Central memory CD8-positive, alpha-beta T cell (primary cell): ENCODE results near the gene RNLS.

Source experiments
- ATAC-seq: fragments of 150-1000 bp; cut with Tn5 transposase; replicated peaks from 2 replicates; pipeline ENCODE4 v1.10.0; 2022; ENCODE audit warnings: mild to moderate bottlenecking, moderate FRiP score, moderate number of reproducible peaks; ENCODE audit not compliant: poor library complexity, severe bottlenecking; ENCODE audit errors: extremely low read depth
- DNase-seq, 2 donors: peaks; one replicate each; pipeline ENCODE4 v3.0.0; 2021; ENCODE audit warnings: low spot score in 2 of 2
- H3K27ac Mint-ChIP-seq: one replicate; pipeline ENCODE4 v1.8.0; 2022; ENCODE audit warnings: low read depth, mild to moderate bottlenecking, moderate library complexity, mixed read lengths
- H3K27me3 Mint-ChIP-seq: one replicate; pipeline ENCODE4 v1.8.0; 2022; ENCODE audit warnings: mixed read lengths
- H3K36me3 Mint-ChIP-seq: one replicate; pipeline ENCODE4 v1.8.0; 2022; ENCODE audit warnings: mild to moderate bottlenecking, moderate library complexity, mixed read lengths; ENCODE audit not compliant: insufficient read depth
- H3K4me1 Mint-ChIP-seq: one replicate; pipeline ENCODE4 v1.8.0; 2022; ENCODE audit warnings: mixed read lengths
- H3K4me3 Mint-ChIP-seq: one replicate; pipeline ENCODE4 v1.8.0; 2022; ENCODE audit warnings: mild to moderate bottlenecking, moderate library complexity, mixed read lengths
- H3K9me3 Mint-ChIP-seq: one replicate; pipeline ENCODE4 v1.8.0; 2022; ENCODE audit warnings: mixed read lengths

The RNLS gene

GRCh38 chr10:88458209-88458608 lies 124.9 kb downstream of the RNLS start:
- Mint-ChIP-seq H3K4me1 (no peaks in the 10 kb centered on the region), H3K27ac (no peak overlapping the region), H3K36me3 (no peaks in the 10 kb centered on the region), H3K27me3 (no peaks in the 10 kb centered on the region), H3K4me3 (no peak overlapping the region), H3K9me3 (no peaks in the 10 kb centered on the region)
- no peak for ATAC-seq
- no peak for DNase-seq

DNA sequence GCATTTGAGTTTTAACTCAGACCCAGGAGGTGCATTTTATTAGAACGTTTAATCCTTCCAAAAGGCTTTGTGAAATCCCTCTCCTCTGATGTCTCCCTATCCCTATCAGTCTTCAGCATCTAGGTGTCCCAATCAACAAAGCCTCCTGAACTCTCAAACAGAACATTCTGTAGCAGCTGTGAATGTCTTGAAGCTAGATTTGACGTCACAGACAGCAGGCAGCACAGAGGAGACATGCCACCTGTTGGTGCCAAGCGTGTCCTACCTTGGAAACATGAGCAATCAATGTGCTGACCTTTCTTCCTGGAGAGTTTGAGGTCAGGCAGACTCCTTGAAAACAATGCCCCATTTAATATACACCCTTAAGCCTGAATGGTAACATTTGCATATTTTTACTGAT lies 125.5 kb downstream of the RNLS start:
- Mint-ChIP-seq H3K27me3 (no peaks in the 10 kb centered on the region), H3K27ac (no peak overlapping the region), H3K9me3 (no peaks in the 10 kb centered on the region), H3K36me3 (no peaks in the 10 kb centered on the region), H3K4me3 (no peak overlapping the region), H3K4me1 (no peaks in the 10 kb centered on the region)
- ATAC-seq (no peak), DNase-seq (no peak)

GRCh38 chr10:88456730-88457129 lies 126.4 kb downstream of the RNLS start:
- ATAC-seq (no peak), DNase-seq (no peak)
- Mint-ChIP-seq H3K27me3 (no peaks in the 10 kb centered on the region), H3K27ac (no peak overlapping the region), H3K4me1 (no peaks in the 10 kb centered on the region), H3K9me3 (no peaks in the 10 kb centered on the region), H3K36me3 (no peaks in the 10 kb centered on the region), H3K4me3 (no peak overlapping the region)

DNA sequence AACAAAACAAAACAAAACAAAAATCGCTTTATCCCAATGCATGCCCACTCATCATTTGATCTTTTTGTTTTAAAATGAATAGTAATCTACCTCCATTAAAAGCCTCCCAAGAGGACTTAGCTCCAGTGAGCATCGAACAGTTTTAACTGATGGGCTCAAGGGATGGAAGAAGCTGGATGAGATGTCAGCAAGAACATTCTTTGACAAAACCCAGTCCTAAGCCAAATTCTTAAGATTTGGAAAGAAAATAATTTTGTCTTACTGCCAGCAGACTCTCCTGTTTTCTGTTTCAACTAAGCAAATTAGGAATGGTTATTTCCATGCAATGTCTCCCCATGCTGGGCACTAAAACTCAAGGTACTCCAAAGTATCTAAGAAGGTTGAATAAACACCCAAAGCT lies 127.3 kb downstream of the RNLS start:
- Mint-ChIP-seq H3K36me3 (no peaks in the 10 kb centered on the region), H3K4me3 (no peak overlapping the region), H3K9me3 (no peaks in the 10 kb centered on the region), H3K27ac (no peak overlapping the region), H3K27me3 (no peaks in the 10 kb centered on the region), H3K4me1 (no peaks in the 10 kb centered on the region)
- no peak for DNase-seq
- no peak for ATAC-seq

GRCh38 chr10:88450201-88450600 lies 132.9 kb downstream of the RNLS start:
- Mint-ChIP-seq H3K27me3 (peaks cover 8% of the 10 kb centered on the region), H3K9me3 (no peaks in the 10 kb centered on the region)

GRCh38 chr10:88442716-88443115 lies 140.4 kb downstream of the RNLS start:
- Mint-ChIP-seq H3K27me3 (peaks cover 8% of the 10 kb centered on the region), H3K9me3 (no peaks in the 10 kb centered on the region), H3K27ac (no peak overlapping the region), H3K36me3 (peaks cover 2% of the 10 kb centered on the region), H3K4me3 (no peak overlapping the region), H3K4me1 (no peaks in the 10 kb centered on the region)
- no peak for DNase-seq
- no peak for ATAC-seq

More at GRCh38 chr10:88450201-88450600, 132.9 kb downstream of the RNLS start:
- no peak for DNase-seq
- H3K27ac Mint-ChIP-seq, result no peak overlapping the region
- no peaks in the 10 kb centered on the region for H3K36me3 Mint-ChIP-seq
- no peaks in the 10 kb centered on the region for H3K4me1 Mint-ChIP-seq
- H3K4me3 Mint-ChIP-seq, result no peak overlapping the region
- ATAC-seq, result no peak

- Mint-ChIP-seq H3K4me3 (no peak overlapping the region), H3K27me3 (no peaks in the 10 kb centered on the region), H3K4me1 (no peaks in the 10 kb centered on the region), H3K27ac (no peak overlapping the region), H3K9me3 (no peaks in the 10 kb centered on the region), H3K36me3 (peaks cover 2% of the 10 kb centered on the region)
- DNase-seq (no peak), ATAC-seq (no peak)
Observed at GRCh38 chr10:88440541-88440940, 142.6 kb downstream of the RNLS start.

- DNase-seq (no peak), ATAC-seq (no peak)
- Mint-ChIP-seq H3K27me3 (no peaks in the 10 kb centered on the region), H3K4me1 (no peaks in the 10 kb centered on the region), H3K9me3 (no peaks in the 10 kb centered on the region), H3K27ac (no peak overlapping the region), H3K4me3 (no peak overlapping the region), H3K36me3 (peaks cover 2% of the 10 kb centered on the region)
Observed at GRCh38 chr10:88439932-88440331, 143.2 kb downstream of the RNLS start.

DNA sequence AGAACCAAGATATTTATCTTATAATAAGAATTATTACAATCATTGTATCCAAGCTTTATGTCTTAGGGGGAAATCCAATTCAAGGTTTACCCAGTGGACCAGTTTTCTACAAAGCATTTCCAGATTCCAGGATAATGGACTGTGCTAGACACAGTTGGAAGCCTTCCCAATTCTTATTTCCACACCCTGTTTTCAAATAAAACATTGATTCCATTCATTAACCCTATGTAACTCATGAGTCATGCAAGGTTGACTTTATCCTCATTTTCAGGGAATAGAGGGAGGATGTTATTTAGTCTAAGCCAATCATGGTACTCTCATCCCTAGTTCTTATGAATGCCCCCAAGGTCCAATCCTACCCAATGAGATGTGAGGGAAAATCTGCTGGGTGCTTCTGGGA lies 145.7 kb downstream of the RNLS start:
- H3K4me3 Mint-ChIP-seq, result no peak overlapping the region
- ATAC-seq (no peak), DNase-seq (no peak)
- H3K36me3 Mint-ChIP-seq, result peaks cover 2% of the 10 kb centered on the region
- no peaks in the 10 kb centered on the region for H3K27me3 Mint-ChIP-seq
- no peaks in the 10 kb centered on the region for H3K4me1 Mint-ChIP-seq
- no peak overlapping the region for H3K27ac Mint-ChIP-seq
- no peaks in the 10 kb centered on the region for H3K9me3 Mint-ChIP-seq

- no peaks in the 10 kb centered on the region for H3K4me1 Mint-ChIP-seq
- H3K27me3 Mint-ChIP-seq, result no peaks in the 10 kb centered on the region
- H3K36me3 Mint-ChIP-seq, result no peaks in the 10 kb centered on the region
- ATAC-seq, result no peak
- H3K9me3 Mint-ChIP-seq, result no peaks in the 10 kb centered on the region
- no peak overlapping the region for H3K27ac Mint-ChIP-seq
- no peak for DNase-seq
- H3K4me3 Mint-ChIP-seq, result no peak overlapping the region
Observed at GRCh38 chr10:88433565-88434186, 149.4 kb downstream of the RNLS start.

GRCh38 chr10:88431103-88431502 lies 152.0 kb downstream of the RNLS start:
- no peaks in the 10 kb centered on the region for H3K9me3 Mint-ChIP-seq
- no peaks in the 10 kb centered on the region for H3K27me3 Mint-ChIP-seq
- no peak overlapping the region for H3K4me3 Mint-ChIP-seq
- H3K27ac Mint-ChIP-seq, result no peak overlapping the region
- H3K4me1 Mint-ChIP-seq, result peaks cover 6% of the 10 kb centered on the region
- no peaks in the 10 kb centered on the region for H3K36me3 Mint-ChIP-seq
- no peak for ATAC-seq
- DNase-seq, result no peak

DNA sequence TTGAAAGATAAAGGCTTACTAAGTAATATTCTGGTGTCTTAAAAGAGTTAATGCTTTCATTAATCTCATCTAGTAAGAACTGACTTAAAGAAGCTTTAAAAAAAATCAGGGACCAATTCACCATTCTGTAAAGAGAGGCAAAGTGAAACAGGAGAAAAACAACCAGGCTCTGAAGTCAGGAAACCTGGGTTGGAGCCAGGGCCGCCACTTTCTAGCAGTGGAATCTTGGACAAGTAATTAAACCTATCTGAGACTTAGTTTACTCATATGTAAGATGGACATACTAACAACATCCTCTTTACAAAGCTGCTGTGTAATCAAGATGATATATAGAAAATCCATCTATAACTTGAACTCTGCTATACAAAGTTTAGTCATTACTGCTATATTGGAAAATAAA lies 154.1 kb downstream of the RNLS start:
- no peak overlapping the region for H3K4me3 Mint-ChIP-seq

GRCh38 chr10:88428442-88428841 lies 154.7 kb downstream of the RNLS start:
- Mint-ChIP-seq H3K4me3 (no peak overlapping the region), H3K9me3 (no peaks in the 10 kb centered on the region), H3K36me3 (no peaks in the 10 kb centered on the region), H3K27me3 (no peaks in the 10 kb centered on the region), H3K4me1 (peaks cover 6% of the 10 kb centered on the region), H3K27ac (no peak overlapping the region)
- DNase-seq, result no peak
- no peak for ATAC-seq

More for the DNA sequence above, 154.1 kb downstream of the RNLS start:
- H3K36me3 Mint-ChIP-seq, result no peaks in the 10 kb centered on the region
- H3K27me3 Mint-ChIP-seq, result no peaks in the 10 kb centered on the region
- no peaks in the 10 kb centered on the region for H3K9me3 Mint-ChIP-seq
- H3K4me1 Mint-ChIP-seq, result peaks cover 6% of the 10 kb centered on the region
- no peak overlapping the region for H3K27ac Mint-ChIP-seq
- DNase-seq (no peak), ATAC-seq (no peak)

GRCh38 chr10:88427024-88427423 lies 156.1 kb downstream of the RNLS start:
- ATAC-seq, result no peak

More at GRCh38 chr10:88427024-88427423, 156.1 kb downstream of the RNLS start:
- Mint-ChIP-seq H3K36me3 (no peaks in the 10 kb centered on the region), H3K27ac (no peak overlapping the region), H3K27me3 (no peaks in the 10 kb centered on the region), H3K4me3 (no peak overlapping the region), H3K9me3 (no peaks in the 10 kb centered on the region), H3K4me1 (peaks cover 6% of the 10 kb centered on the region)
- no peak for DNase-seq
